Right kidney (tissue), 9 donors: ENCODE results near the gene TBX6.
"Not testable (repeated sequence)": the region's sequence is repeated elsewhere in the genome, so short reads cannot be mapped to it uniquely, and the experiment has no call there.

Experiments
- DNase-seq: peaks from one replicate; pipeline ENCODE4 v3.0.0-alpha.2; 2016
- long read RNA-seq, 8 donors: transcript quantifications; one replicate each; lab custom pipeline, GENCODE V29; 2026

Gene TBX6, protein sequence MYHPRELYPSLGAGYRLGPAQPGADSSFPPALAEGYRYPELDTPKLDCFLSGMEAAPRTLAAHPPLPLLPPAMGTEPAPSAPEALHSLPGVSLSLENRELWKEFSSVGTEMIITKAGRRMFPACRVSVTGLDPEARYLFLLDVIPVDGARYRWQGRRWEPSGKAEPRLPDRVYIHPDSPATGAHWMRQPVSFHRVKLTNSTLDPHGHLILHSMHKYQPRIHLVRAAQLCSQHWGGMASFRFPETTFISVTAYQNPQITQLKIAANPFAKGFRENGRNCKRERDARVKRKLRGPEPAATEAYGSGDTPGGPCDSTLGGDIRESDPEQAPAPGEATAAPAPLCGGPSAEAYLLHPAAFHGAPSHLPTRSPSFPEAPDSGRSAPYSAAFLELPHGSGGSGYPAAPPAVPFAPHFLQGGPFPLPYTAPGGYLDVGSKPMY
- long read RNA-seq, donor 1, result 0 reads
- long read RNA-seq, donor 2, result 0 reads
- long read RNA-seq, donor 3, result 0 reads
- long read RNA-seq, donor 4, result 0 reads
- long read RNA-seq, donor 5, result 0 reads
- long read RNA-seq, donor 6, result 0 reads
- long read RNA-seq, donor 7, result 0 reads
- long read RNA-seq, donor 8, result 0 reads

DNA sequence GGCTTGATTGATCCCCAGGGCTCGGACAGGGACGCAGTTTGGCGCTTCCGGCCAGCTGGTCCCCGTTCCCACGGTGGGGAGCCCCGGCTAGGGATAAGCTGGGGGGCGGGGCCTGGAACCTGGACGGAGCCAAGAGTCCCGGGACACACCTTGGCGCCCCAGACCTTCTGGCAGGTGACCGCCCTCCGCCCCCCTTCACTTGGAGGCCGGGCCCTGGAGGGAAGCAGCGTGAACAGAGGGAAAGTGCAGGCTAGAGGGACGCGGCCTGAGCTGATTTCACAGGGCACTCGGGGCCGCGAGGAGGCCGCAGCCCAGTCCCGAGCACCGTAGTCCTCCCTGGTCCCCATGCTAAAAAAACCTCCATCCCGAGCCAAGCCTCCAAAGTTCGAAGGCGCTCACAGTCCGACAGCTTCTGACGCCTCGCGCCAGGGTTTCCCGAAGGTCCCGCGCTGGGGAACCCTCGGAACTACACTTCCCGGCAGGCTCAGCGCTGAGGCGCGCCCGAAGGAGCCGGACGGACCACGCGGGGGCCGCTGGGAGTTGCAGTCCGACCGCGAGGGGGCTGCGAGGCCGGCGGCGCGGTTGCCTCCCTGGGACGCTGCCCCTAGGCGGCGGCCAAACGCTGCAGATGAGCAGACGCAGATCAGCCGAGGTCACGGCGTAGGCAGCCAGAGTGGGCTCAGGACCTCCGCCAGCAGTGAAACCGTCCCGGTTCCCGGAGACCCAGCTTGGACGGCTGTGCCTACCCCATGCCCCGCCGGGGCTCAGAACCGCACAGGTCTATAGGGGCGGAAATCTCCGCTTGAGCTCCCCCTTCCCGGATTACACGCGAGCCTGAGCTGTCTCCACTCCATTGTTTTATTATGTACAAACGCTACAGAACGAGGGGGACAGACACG, at the start of gene TBX6:
TSS of gene TBX6 (minus strand) at position 451 of the 899 bp plus-strand sequence. CDS start 731 bp downstream, outside the sequence.
- DNase-seq, result peak; percentile 94

DNA sequence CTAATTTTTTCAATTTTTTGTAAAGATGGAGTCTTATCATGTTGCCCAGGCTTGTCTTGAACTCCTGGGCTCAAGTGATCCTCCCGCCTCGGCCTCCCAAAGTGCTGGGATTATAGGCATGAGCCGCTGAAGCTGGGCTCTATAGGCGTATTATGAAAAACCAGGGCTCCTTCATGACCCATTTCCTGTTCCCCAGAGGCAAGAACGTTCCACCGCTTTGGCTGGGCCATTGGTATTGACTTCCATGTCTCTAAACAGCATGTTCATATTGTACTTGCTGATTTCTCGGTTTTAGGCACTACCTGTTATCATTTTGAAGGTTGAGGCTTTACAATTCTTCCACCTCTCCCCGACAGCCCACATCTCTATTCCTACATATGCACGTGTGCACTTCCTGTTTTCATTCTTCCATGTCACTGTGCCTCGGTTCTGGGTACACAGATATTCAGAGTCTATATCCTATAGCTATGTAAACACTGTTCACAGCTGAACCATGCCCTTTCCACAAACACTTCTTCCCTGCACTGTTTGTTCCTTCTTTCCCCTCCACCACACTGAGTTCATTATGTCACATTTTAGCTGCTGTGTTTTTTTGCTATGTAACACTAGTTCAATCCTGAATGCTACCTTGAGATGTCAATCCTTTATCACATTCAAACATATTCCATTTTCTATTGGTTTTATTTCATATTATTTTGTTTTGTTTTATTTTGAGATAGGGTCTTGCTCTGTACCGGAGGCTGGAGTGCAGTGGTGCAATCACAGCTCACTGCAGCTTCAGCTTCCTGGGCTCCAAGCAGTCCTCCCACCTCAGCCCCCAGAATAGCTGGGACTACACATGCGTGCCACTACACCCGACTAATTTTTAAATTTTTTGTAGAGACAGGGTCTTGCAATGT, 48.1 kb upstream of the TBX6 start:
- DNase-seq, result no peak

DNA sequence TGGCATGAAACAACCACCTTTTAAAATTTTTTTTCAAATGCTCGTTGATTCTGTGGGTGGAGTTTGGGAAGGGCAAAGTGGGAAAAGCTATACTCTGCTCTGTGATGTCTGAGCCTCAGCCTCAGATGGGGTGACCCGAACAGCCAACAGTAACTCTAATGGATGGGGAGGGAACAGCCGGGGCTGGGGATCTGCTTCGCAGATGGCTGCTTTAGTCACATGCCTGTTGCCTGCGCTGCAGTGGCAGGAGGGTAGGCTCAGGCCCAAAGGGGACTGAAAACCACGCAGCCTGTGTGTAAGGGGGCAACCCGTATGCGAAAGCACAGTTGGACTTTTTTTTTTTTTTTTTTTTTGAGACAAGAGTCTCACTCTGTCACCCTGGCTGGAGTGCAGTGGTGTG, 46.2 kb upstream of the TBX6 start:
- no peak for DNase-seq

DNA sequence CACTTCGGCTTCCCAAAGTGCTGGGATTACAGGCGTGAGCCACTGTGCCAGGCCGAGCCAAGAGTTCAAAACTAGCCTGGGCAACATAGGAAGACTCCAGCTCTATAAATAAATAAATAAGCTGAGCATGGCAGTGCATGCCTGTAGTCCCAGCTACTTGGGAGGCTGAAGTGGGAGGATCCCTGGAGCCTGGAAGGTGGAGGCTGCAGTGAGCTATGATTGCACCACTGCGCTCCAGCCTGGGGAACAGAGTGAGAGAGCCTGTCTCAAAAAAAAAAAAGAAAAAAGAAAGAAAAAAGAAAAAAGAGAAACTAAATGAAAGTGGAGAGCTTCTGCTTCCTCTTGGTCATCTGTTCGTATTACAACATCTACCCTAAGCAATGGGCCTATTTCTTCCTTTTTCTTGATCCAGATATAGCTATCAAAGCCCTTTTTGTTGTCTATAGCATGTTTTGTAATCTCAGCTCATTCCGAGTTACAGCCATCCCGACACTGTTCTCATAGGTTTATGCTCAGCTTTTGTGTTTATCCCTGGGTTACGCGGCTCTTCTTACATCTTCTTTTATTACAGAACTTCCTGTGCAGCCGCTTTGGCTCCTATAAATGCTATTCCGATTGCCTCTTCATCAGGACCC, 45.4 kb upstream of the TBX6 start:
- no peak for DNase-seq

DNA sequence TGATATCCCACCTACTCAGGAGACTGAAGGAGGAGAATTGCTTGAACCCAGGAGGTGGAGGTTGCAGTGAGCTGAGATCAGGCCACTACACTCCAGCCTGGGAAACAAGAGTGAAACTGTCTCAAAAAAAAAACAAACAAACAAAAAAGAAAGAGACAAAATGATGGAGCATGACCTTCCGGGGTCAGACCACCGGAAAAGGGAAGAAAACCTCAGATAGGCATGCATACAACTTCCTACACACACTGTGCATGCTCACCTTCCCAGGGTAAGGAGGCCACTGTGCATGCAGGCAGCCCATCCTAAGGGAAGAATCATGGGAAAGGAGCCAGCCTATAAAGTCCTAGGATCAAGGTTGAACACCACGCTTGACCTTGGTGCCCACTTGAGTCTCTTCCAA, 40.9 kb upstream of the TBX6 start:
- no peak for DNase-seq

DNA sequence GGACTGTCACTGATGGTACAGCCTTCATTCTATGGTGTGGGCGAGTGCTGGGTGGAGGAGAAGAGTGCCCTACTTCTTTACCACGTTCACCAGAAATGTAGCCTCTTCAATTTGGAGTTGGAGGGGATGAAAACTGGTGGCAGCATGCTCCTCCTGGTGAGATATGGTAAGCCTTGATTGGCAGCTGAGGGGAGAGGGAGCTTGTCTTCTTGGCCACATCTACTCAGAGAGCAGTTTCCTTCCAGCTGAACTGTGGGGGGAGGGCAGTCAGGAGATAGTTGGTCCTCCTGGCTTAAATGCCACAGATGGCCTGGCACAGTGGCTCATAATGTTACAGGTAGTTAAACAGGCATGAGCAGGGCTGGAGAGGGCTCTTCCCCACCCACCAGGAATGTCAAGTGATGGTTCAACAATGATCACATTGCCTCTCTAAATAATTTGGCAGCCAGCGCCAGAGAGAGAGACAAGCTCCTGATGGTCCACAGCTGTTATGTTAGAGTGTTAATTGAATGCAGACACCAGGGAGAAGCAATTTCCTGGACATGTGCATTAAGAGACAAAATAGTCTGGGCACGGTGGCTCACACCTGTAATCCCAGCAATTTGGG, 40.2 kb upstream of the TBX6 start:
- DNase-seq, result peak; percentile 27

DNA sequence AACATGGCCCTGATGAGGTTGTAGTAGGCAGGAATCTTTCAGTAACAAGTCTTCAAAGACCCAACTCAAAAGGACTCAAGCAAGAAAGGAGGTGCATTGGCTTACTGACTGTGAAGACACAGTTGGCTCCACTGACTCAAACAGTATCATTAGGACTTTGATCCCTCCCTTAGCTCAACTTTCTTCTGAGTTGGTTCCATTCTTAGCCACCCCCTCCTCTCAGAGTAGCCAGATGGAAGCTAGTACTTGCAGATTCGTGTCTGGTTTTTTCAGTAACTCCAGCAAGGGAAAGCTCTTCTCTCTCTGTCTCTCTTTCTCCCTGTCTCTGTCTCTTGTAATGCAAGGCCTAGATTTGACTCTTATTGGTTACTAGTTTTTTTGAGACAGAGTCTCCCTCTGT, 36.3 kb upstream of the TBX6 start:
- DNase-seq, result no peak

DNA sequence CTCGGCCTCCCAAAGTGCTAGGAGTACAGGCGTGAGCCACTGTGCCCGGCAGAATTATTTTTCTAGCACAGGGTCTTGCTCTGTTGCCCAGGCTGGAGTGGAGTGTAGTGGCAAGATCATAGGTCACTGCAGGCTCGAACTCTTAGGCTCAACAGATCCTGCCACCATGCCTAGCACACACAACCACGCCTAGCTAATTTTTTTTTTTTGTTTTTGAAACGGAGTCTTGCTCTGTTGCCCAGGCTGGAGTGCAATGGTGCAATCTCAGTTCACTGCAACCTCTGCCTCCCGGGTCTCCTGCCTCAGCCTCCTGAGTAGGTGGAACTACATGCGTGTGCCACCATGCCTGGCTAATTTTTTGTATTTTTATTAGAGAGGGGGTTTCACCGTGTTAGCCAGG, 34.0 kb upstream of the TBX6 start:
- DNase-seq, result not testable (repeated sequence)

DNA sequence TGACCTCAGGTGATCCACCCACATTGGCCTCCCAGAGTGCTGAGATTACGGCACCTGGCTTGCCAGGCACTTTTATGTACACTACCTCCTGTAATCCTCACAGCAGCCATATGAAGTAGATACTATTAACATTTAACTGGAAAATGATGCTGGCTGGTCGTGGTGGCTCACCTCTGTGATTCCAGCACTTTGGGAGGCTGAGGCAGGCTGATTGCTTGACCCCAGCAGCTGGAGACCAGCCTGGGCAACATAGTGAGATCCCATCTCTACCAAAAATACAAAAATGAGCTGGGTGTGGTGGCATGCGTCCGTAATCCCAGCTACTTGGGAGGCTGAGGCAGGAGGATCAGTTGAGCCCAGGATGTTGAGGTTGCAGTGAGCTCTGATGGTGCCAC, 33.3 kb upstream of the TBX6 start:
- DNase-seq, result no peak

DNA sequence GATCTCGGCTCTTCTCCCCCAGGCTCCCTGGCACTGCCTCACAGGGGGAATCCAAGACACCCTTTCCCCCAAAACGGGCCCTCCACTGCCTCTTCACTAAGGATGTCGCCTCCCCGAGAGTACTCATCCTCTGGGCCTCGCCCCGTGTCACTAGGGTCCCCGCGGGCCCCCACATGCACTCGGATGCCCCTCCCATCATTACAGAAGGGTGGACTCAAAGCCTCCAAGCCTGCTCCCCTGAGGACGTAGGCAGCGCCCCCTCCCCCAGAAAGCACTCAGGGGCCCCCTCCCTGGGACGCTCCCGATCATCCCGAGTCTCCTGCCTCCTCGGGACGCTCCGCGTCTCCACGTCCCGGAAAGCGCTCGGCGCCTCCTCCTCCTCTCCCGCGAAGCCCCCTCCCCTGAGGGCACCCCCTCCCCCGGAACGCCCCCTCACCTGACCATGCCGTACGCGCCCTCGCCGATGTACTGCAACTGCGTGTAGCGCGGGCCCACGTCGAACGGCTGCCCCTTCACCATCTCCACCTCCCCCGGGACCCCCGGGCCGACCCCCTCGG, 31.0 kb upstream of the TBX6 start:
- DNase-seq, result peak; percentile 65

DNA sequence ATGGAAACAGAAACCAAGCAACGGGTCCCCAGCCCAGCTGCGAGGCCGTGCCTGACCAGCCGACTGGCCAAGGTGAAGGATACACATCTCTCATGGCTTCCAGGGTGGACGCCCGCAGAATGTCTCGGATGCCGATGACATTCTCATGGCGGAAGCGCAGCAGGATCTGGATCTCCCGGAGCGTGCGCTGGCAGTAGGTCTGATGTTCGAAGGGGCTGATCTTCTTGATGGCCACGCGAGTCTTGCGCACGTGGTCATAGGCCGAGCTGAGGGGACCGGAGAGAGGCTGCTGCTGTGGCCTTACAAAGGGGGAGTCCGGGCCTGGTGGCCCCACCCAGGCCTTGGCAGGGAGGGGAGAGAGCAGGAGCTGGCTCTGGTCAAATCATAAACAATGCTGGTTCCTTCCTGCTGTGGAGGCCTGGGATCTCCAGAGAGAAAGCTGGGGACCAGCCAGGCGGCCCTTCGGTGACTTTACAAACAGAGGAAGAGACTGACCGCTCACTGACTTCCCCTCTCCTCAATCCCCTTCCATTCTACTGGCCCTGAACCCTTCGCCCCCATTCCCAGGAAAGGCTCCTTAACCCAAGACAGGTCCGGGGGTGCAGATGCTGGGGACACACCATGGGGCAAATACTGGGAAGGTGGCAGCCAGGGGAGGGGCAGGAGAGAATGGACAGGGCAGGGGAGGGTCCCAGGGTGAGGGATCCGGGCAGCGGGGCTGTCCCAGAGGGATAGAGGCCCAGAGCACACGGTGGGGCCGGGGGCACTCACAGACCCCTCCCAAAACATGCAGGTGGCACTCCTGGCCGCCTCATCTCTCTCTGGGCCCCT, 30.2 kb upstream of the TBX6 start:
- peak; percentile 52 for DNase-seq

DNA sequence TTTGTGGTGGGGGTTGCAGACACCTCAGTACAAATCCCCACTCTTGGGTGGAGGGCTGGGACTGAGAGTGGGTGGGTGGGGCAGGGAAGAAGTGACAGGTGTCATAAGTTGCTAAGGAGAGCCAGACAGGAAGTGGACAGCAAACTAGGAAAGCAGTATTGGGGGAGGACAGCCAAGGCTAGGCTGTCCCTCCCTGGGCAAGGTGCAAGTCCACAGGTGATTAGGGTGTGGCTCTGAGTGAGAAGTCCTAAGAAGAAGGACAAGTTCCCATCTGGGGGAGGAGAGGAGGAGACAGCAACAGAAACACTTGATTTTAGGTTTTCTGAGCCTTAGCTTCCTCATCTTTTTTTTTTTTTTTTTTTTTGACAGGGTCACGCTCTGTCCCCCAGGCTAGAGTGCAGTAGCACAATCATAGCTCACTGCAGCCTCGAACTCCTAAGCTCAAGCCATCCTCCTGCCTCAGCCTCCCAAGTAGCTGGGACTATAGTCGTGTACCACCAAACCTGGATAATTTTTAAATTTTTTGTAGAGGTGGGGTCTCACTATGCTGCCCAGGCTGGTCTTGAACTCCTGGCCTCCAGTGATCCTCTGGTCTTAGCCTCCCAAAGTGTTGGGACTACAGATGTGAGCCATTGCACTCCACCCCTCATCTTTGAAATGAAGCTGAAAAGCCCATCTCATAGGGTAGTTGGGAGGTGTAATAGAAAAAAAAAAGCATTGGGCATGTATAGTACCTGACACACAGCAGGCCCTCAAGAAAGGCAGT, 28.8 kb upstream of the TBX6 start:
- no peak for DNase-seq

DNA sequence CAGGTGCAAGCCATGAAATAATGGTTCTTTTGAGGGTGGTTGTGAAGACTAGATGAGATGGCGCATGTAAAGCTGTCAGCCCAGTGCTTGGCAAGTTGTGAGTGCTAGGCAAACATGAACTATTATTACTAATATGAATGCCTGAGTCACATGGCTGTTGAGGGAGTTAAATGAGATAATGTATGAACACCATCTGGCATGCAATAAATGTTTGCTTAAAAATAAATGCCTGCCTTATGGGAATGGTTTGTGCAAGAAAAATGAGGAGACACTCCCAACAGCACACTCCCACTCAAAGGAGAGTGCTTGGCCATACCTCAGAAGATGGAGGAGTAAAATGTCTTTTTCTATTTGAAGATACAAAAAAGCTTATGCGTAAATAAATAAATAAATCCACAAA, 27.7 kb upstream of the TBX6 start:
- no peak for DNase-seq

DNA sequence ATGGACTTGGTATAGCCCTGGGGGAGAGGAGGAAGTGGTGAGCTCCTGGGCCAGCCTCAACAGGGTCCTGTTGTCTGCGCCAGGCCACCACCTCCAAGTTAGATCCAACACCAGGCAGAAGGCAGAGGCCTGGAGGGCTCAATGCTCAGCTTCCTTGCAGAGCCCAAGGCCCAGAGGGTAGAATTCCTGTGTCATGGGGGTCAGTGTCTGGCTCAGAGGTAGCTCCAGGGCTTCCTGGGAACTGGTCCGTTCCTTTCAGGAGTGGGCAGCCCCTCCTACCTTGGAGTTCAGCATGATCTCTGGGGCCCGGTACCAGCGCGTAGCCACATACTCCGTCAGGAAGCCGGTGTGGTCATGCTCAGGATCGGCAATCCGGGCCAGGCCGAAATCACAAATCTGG, 26.0 kb upstream of the TBX6 start:
- no peak for DNase-seq

DNA sequence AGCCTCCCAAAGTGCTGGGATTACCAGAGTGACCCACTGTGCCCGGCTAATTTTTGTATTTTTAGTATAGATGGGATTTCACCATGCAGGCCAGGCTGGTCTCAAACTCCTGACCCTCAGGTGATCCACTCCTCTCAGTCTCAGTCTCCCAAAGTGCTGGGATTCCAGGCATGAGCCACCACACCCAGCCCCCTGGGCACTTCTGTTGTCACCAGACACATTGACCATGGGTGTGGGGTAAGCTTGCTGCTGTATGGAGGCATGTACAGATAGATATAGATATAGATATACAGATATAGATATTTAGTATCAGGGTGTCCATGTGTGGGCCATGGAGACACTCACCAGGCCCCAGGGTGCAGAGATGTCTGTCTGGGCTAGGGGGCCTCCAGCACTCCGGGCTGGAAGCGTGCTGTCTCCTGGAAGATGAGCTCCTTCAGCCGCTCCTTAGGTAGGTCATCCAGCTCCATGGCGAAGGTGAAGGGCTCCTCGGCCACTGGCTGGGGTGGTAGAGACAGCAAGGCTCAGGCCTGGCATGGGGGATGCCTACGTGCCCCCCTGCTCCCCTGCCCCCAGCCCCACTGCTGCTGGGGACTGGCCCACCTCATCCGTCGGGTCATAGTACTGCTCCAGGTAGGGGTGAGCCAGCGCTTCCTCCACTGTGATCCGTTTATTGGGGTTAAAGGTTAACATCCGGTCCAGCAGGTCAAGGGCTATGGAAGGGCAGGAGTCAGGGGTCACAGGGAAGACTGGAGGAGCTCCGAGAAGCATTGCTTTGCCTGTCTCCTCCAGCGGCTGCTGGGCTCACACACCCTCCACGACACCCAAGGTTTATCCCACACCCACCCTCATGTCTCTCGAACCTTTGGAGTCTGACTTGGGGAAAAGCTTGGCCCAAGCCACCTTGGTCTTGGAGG, 24.8 kb upstream of the TBX6 start:
- DNase-seq, result no peak

DNA sequence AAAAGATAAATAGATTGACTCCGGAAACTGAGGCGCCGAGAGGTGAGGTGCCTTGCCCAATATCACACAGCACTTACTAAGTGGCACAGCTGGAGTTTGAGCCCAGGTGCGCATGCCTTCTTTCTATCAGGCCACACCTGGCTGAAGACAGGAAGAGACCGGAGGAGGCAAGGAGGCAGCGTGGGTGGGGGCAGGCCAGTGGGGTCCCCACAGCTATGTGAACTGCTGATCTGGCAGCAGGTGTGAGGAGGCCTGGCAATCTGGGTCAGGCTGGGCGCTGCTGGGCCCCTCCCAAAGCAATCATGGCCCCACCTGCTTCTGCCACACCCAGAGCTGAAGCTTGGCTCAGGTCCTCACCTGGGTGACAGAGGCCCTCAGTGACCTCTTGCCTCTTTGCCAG, 23.5 kb upstream of the TBX6 start:
- DNase-seq, result no peak

DNA sequence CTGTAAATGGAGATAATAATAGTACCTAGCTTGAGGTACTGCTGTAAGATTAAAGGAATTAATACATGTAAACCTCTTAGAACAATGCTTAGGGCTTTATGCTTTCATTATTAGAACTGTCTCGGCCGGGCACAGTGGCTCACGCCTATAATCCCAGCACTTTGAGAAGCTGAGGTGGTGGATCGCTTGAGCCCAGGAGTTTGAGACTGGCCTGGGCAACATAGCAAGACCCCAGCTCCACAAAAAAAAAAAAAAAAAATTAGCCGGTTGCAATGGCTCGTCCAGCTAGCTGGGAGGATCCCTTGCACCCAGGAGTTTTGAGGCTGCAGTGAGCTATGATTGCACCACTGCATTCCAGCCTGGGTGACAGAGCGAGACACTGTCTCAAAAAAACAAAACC, 23.1 kb upstream of the TBX6 start:
- DNase-seq, result not testable (repeated sequence)

DNA sequence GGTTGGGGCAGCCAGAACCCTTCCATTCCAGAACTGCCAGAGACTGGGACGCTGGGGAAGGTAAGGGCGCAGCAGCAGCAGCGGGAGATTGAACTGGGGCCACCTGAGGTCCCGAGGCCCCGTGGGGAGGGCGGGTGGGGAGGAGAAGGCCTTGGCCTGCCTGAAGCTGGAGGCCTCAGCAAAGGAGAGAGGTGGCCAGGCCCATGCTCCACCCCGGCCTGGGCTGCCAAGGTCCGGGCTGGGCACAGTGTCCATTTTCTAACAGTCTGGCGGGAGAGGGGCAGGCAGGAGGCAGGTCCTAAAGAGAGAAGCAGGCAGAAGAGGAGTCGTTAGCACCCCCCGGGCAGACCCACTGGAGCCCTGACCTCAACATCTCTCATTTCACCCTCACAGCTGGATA, 22.7 kb upstream of the TBX6 start:
- no peak for DNase-seq
